ENCODE results near the gene ZDHHC8.

Gene ZDHHC8

GRCh38 chr22:20178915-20179227 lies 47.3 kb downstream of the ZDHHC8 start:
- no peak overlapping the region for H3K4me3 ChIP-seq (ENCODE audit: low read length)
- H3K27me3 ChIP-seq (ENCODE audit: control insufficient read depth, insufficient read depth, low read length) = peaks cover 5% of the 10 kb centered on the region
- H3K4me1 ChIP-seq (ENCODE audit: control insufficient read depth, insufficient read depth, low read length) = no peaks in the 10 kb centered on the region
- no peaks in the 10 kb centered on the region for H3K36me3 ChIP-seq (ENCODE audit: control insufficient read depth, insufficient read depth, low read length)
- H3K9ac ChIP-seq (ENCODE audit: low read length) = no peak overlapping the region
- no peaks in the 10 kb centered on the region for H3K9me3 ChIP-seq (ENCODE audit: control insufficient read depth, low read length)

- H3K4me1 ChIP-seq (ENCODE audit: control insufficient read depth, insufficient read depth, low read length) = no peaks in the 10 kb centered on the region
- peaks cover 5% of the 10 kb centered on the region for H3K27me3 ChIP-seq (ENCODE audit: control insufficient read depth, insufficient read depth, low read length)
- no peak overlapping the region for H3K9ac ChIP-seq (ENCODE audit: low read length)
- no peak overlapping the region for H3K4me3 ChIP-seq (ENCODE audit: low read length)
- no peaks in the 10 kb centered on the region for H3K9me3 ChIP-seq (ENCODE audit: control insufficient read depth, low read length)
- no peaks in the 10 kb centered on the region for H3K36me3 ChIP-seq (ENCODE audit: control insufficient read depth, insufficient read depth, low read length)
These were observed 48.0 kb downstream of the ZDHHC8 start for GRCh38 chr22:20179455-20180244.

- H3K9ac ChIP-seq (ENCODE audit: low read length) = no peak overlapping the region
- H3K4me3 ChIP-seq (ENCODE audit: low read length) = no peak overlapping the region
- H3K9me3 ChIP-seq (ENCODE audit: control insufficient read depth, low read length) = no peaks in the 10 kb centered on the region
- H3K27me3 ChIP-seq (ENCODE audit: control insufficient read depth, insufficient read depth, low read length) = peaks cover 5% of the 10 kb centered on the region
- H3K4me1 ChIP-seq (ENCODE audit: control insufficient read depth, insufficient read depth, low read length) = no peaks in the 10 kb centered on the region
- H3K36me3 ChIP-seq (ENCODE audit: control insufficient read depth, insufficient read depth, low read length) = no peaks in the 10 kb centered on the region
These were observed 48.6 kb downstream of the ZDHHC8 start for GRCh38 chr22:20180245-20180630.

- H3K9me3 ChIP-seq (ENCODE audit: control insufficient read depth, low read length) = no peaks in the 10 kb centered on the region
- no peaks in the 10 kb centered on the region for H3K4me1 ChIP-seq (ENCODE audit: control insufficient read depth, insufficient read depth, low read length)
- peaks cover 5% of the 10 kb centered on the region for H3K27me3 ChIP-seq (ENCODE audit: control insufficient read depth, insufficient read depth, low read length)
- no peak overlapping the region for H3K9ac ChIP-seq (ENCODE audit: low read length)
- H3K4me3 ChIP-seq (ENCODE audit: low read length) = no peak overlapping the region
- no peaks in the 10 kb centered on the region for H3K36me3 ChIP-seq (ENCODE audit: control insufficient read depth, insufficient read depth, low read length)
These were observed 49.0 kb downstream of the ZDHHC8 start for GRCh38 chr22:20180640-20181039.

- H3K4me3 ChIP-seq (ENCODE audit: low read length) = no peak overlapping the region
- no peaks in the 10 kb centered on the region for H3K4me1 ChIP-seq (ENCODE audit: control insufficient read depth, insufficient read depth, low read length)
- no peaks in the 10 kb centered on the region for H3K9me3 ChIP-seq (ENCODE audit: control insufficient read depth, low read length)
- H3K9ac ChIP-seq (ENCODE audit: low read length) = no peak overlapping the region
- H3K27me3 ChIP-seq (ENCODE audit: control insufficient read depth, insufficient read depth, low read length) = peaks cover 5% of the 10 kb centered on the region
- H3K36me3 ChIP-seq (ENCODE audit: control insufficient read depth, insufficient read depth, low read length) = no peaks in the 10 kb centered on the region
These were observed 49.7 kb downstream of the ZDHHC8 start for GRCh38 chr22:20181194-20181883.

GRCh38 chr22:20181884-20182236 lies 50.3 kb downstream of the ZDHHC8 start:
- no peak overlapping the region for H3K4me3 ChIP-seq (ENCODE audit: low read length)
- peaks cover 2% of the 10 kb centered on the region for H3K27me3 ChIP-seq (ENCODE audit: control insufficient read depth, insufficient read depth, low read length)
- H3K9me3 ChIP-seq (ENCODE audit: control insufficient read depth, low read length) = no peaks in the 10 kb centered on the region
- no peaks in the 10 kb centered on the region for H3K36me3 ChIP-seq (ENCODE audit: control insufficient read depth, insufficient read depth, low read length)
- H3K4me1 ChIP-seq (ENCODE audit: control insufficient read depth, insufficient read depth, low read length) = no peaks in the 10 kb centered on the region
- H3K9ac ChIP-seq (ENCODE audit: low read length) = no peak overlapping the region

GRCh38 chr22:20182365-20182764 lies 50.8 kb downstream of the ZDHHC8 start:
- H3K4me1 ChIP-seq (ENCODE audit: control insufficient read depth, insufficient read depth, low read length) = no peaks in the 10 kb centered on the region

GRCh38 chr22:20183101-20183500 lies 51.5 kb downstream of the ZDHHC8 start:
- H3K9ac ChIP-seq (ENCODE audit: low read length) = no peak overlapping the region
- H3K36me3 ChIP-seq (ENCODE audit: control insufficient read depth, insufficient read depth, low read length) = no peaks in the 10 kb centered on the region
- no peaks in the 10 kb centered on the region for H3K9me3 ChIP-seq (ENCODE audit: control insufficient read depth, low read length)
- no peaks in the 10 kb centered on the region for H3K27me3 ChIP-seq (ENCODE audit: control insufficient read depth, insufficient read depth, low read length)
- no peak overlapping the region for H3K4me3 ChIP-seq (ENCODE audit: low read length)
- H3K4me1 ChIP-seq (ENCODE audit: control insufficient read depth, insufficient read depth, low read length) = no peaks in the 10 kb centered on the region

More at GRCh38 chr22:20182365-20182764, 50.8 kb downstream of the ZDHHC8 start:
- Histone ChIP-seq H3K27me3 (ENCODE audit: control insufficient read depth, insufficient read depth, low read length) (no peaks in the 10 kb centered on the region), H3K4me3 (ENCODE audit: low read length) (no peak overlapping the region), H3K9me3 (ENCODE audit: control insufficient read depth, low read length) (no peaks in the 10 kb centered on the region), H3K9ac (ENCODE audit: low read length) (no peak overlapping the region), H3K36me3 (ENCODE audit: control insufficient read depth, insufficient read depth, low read length) (no peaks in the 10 kb centered on the region)

- no peaks in the 10 kb centered on the region for H3K27me3 ChIP-seq (ENCODE audit: control insufficient read depth, insufficient read depth, low read length)
- no peaks in the 10 kb centered on the region for H3K9me3 ChIP-seq (ENCODE audit: control insufficient read depth, low read length)
- H3K36me3 ChIP-seq (ENCODE audit: control insufficient read depth, insufficient read depth, low read length) = no peaks in the 10 kb centered on the region
- H3K4me1 ChIP-seq (ENCODE audit: control insufficient read depth, insufficient read depth, low read length) = no peaks in the 10 kb centered on the region
- H3K9ac ChIP-seq (ENCODE audit: low read length) = no peak overlapping the region
- H3K4me3 ChIP-seq (ENCODE audit: low read length) = no peak overlapping the region
These were observed 52.2 kb downstream of the ZDHHC8 start for GRCh38 chr22:20183823-20184222.

- no peaks in the 10 kb centered on the region for H3K27me3 ChIP-seq (ENCODE audit: control insufficient read depth, insufficient read depth, low read length)
- H3K9ac ChIP-seq (ENCODE audit: low read length) = no peak overlapping the region
- no peak overlapping the region for H3K4me3 ChIP-seq (ENCODE audit: low read length)
- no peaks in the 10 kb centered on the region for H3K9me3 ChIP-seq (ENCODE audit: control insufficient read depth, low read length)
- H3K36me3 ChIP-seq (ENCODE audit: control insufficient read depth, insufficient read depth, low read length) = no peaks in the 10 kb centered on the region
- no peaks in the 10 kb centered on the region for H3K4me1 ChIP-seq (ENCODE audit: control insufficient read depth, insufficient read depth, low read length)
These were observed 53.0 kb downstream of the ZDHHC8 start for GRCh38 chr22:20184501-20185165.

- Histone ChIP-seq H3K36me3 (ENCODE audit: control insufficient read depth, insufficient read depth, low read length) (no peaks in the 10 kb centered on the region), H3K9me3 (ENCODE audit: control insufficient read depth, low read length) (no peaks in the 10 kb centered on the region), H3K9ac (ENCODE audit: low read length) (no peak overlapping the region), H3K4me1 (ENCODE audit: control insufficient read depth, insufficient read depth, low read length) (no peaks in the 10 kb centered on the region), H3K4me3 (ENCODE audit: low read length) (no peak overlapping the region), H3K27me3 (ENCODE audit: control insufficient read depth, insufficient read depth, low read length) (no peaks in the 10 kb centered on the region)
These were observed 54.1 kb downstream of the ZDHHC8 start for GRCh38 chr22:20185750-20186149.

GRCh38 chr22:20186183-20186870 lies 54.7 kb downstream of the ZDHHC8 start:
- H3K36me3 ChIP-seq (ENCODE audit: control insufficient read depth, insufficient read depth, low read length) = no peaks in the 10 kb centered on the region
- H3K4me3 ChIP-seq (ENCODE audit: low read length) = no peak overlapping the region
- H3K9ac ChIP-seq (ENCODE audit: low read length) = no peak overlapping the region
- no peaks in the 10 kb centered on the region for H3K9me3 ChIP-seq (ENCODE audit: control insufficient read depth, low read length)
- no peaks in the 10 kb centered on the region for H3K27me3 ChIP-seq (ENCODE audit: control insufficient read depth, insufficient read depth, low read length)
- no peaks in the 10 kb centered on the region for H3K4me1 ChIP-seq (ENCODE audit: control insufficient read depth, insufficient read depth, low read length)
